Measurements from ENCODE around the gene ATXN7L3.

Gene ATXN7L3

DNA sequence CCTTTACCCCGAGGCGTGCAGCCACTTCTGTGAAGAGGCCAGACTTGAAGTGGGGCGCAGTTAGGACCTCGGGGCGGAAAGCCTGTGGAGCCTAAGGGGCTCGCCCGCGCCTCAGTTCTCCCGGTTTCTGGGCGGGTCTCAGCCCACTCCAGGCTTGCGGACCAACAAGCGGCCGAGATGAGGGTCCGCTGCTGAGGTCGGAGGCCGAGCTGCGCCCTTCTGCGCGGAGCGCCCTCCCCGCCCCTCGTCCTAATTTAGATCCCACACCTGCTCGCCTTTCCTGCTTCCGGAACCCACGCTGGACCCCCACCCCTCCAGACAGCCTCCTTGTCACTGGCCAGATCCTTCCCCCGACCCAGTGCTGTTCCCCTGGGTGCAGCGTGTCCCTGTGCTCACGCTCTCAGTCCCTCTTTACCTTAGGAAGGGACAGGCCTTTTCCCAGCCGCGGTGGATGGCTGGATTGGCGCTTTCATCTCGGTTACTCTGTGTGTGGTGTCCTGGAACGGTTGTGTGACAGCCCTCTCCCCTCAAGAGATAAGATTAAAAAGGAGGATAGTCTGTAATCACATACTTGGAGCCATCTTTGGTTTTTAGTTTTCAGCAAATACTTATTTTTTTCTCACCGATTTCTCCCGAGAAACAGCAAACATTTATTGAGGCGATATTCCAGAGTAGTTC is 933 bp upstream of the ATXN7L3 start:
- no peak for DNase-seq (ENCODE audit: low read depth in 2 of 2)

GRCh38 chr17:44198721-44199552 is 747 bp downstream of the ATXN7L3 start:
- peak in 1 of 2 donors; percentile 38 for DNase-seq (ENCODE audit: low read depth in 2 of 2)

DNA sequence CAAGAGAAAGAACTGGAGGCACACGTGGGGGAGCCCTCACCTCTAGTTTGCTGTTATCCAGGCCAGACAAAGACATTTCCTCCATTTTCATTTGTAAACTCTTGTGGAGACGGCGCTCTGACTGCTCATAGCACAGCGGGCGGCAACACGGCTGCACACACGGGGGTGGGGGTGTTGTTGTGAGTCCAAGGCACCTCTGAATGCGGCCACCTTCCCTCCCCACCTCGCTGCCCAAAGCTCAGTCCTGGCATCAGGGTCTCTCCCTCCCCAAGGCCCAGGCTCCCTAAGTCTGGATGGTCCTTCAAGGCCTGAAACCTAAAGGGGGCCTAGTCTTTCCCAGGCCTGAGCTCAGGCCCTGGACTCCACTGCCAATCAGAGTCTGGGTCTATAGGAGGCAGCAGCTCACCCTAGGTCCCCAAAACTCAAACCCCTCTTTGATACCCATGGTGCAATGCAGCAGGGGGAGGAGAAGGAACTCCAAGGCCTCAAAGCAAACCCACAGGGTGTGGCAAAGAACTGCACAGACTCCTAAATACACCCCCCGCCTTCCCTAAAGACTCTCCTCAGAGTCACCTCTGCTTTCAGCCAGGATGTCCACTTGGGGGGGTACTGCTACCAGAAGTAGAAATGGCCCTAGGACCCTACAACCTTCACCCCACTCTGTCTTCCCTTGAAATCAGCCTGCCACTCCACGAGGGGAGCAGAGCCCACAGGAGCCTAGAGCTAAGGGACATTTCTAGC is 1.5 kb downstream of the ATXN7L3 start:
- peak in 1 of 2 donors; percentile 36 for DNase-seq (ENCODE audit: low read depth in 2 of 2)

DNA sequence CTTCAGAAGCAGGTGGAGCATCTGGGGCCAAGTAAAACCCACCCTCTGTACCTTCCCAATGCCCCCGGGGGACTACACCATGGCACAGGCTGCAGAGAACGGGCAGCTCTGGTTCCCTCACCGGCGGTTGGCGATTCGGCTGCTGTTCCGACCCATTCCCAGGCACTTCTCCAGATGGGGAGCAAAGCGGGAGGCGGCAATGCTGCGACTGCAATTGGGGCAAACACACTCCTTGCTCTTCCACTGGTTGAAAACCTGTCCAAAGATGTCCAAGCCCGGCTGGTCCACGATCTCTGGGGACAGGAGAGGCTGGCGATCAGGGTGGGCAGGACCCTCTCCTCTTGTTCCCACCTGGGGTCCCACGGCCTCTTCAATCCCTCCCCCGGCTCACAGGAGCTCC is 2.6 kb downstream of the ATXN7L3 start:
- DNase-seq (ENCODE audit: low read depth in 2 of 2): no peak

GRCh38 chr17:44193326-44194084 is 6.2 kb downstream of the ATXN7L3 start:
- no peak for DNase-seq (ENCODE audit: low read depth in 2 of 2)

DNA sequence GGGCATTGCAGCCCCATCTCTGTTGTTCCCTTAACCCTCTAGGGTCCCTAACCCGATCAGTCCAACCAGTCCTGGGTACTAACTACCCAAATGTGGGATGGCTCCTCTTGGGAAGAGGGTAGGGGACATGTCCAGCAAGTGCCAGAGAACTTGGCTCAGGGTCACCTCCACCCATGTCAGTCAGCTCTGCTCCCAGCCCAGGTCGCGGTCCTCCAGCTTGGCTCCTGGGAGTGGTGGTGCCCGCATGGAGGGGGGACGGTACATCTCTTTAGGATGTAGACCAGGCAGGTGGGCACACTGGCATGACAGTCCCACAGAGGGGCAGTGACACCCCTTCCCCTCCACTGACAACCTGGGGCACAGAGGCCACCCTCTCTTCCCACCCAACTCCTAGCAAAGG is 6.9 kb downstream of the ATXN7L3 start:
- DNase-seq (ENCODE audit: low read depth in 2 of 2): no peak

- no peak for DNase-seq (ENCODE audit: low read depth in 2 of 2)
Measured at GRCh38 chr17:44191941-44192496, 7.7 kb downstream of the ATXN7L3 start.

DNA sequence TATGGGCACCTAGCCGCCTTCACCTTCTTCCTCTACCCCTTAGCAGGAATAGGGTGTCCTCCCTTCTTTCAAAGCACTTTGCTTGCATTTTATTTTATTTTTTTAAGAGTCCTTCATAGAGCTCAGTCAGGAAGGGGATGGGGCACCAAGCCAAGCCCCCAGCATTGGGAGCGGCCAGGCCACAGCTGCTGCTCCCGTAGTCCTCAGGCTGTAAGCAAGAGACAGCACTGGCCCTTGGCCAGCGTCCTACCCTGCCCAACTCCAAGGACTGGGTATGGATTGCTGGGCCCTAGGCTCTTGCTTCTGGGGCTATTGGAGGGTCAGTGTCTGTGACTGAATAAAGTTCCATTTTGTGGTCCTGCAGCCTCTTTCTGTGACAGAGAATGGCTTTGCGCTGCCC is 8.3 kb downstream of the ATXN7L3 start:
- no peak for DNase-seq (ENCODE audit: low read depth in 2 of 2)

DNA sequence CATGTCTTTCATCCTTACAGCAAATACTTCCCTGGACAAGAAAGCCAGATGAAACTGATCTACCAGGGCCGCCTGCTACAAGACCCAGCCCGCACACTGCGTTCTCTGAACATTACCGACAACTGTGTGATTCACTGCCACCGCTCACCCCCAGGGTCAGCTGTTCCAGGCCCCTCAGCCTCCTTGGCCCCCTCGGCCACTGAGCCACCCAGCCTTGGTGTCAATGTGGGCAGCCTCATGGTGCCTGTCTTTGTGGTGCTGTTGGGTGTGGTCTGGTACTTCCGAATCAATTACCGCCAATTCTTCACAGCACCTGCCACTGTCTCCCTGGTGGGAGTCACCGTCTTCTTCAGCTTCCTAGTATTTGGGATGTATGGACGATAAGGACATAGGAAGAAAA is 9.2 kb downstream of the ATXN7L3 start:
- no peak for DNase-seq (ENCODE audit: low read depth in 2 of 2)

- no peak for DNase-seq (ENCODE audit: low read depth in 2 of 2)
Measured at GRCh38 chr17:44188576-44189403, 10.9 kb downstream of the ATXN7L3 start.

GRCh38 chr17:44187131-44187899 is 12.4 kb downstream of the ATXN7L3 start:
- DNase-seq (ENCODE audit: low read depth in 2 of 2): no peak

DNA sequence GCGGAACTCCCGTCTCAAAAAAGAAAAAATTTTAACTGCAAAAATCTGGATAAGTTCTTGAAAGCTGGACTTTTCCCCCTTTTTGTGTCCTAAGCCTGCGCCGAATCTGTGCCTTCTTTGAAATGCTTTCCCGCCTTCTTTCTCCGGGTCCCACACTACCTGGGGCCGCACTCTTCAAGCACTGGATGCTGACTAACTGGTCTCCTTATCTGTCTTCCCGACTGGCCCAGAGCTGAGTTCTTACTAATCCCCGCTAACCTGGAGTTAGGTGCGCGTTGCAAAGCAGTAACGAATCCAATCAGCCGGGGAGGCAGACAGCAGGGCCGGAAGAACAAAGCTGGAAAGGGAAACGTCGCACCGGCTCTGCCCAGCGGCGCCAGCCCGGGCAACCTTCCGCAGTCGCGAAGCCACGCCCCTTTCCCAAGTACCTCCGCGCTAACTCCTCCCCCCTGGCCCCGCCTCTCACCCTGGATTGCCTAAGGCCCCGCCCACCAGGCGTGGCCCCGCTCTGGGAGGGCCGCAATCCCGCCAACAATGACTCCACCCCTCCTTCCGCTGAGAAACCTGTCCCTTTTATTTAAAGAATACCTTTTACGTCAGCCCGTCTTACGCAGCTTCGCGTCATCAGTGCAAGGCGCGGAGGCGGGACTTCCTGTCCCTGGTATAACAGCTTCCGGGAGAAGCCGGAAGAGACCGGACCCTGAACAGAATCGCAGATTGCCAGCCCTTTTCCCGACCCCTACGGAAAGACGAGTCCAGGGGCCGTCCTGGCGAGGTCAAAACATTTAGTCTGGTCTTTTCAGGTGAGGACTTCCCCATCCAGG is 13.2 kb downstream of the ATXN7L3 start, which contains the start of gene TMUB2:
TSS of gene TMUB2 (plus strand) at position 666 of the 824 bp plus-strand sequence. CDS start 737 bp downstream, outside the sequence.
- peak; percentile 99 for DNase-seq (ENCODE audit: low read depth in 2 of 2)

GRCh38 chr17:44184212-44184810 is 15.4 kb downstream of the ATXN7L3 start:
- no peak for DNase-seq (ENCODE audit: low read depth in 2 of 2)

DNA sequence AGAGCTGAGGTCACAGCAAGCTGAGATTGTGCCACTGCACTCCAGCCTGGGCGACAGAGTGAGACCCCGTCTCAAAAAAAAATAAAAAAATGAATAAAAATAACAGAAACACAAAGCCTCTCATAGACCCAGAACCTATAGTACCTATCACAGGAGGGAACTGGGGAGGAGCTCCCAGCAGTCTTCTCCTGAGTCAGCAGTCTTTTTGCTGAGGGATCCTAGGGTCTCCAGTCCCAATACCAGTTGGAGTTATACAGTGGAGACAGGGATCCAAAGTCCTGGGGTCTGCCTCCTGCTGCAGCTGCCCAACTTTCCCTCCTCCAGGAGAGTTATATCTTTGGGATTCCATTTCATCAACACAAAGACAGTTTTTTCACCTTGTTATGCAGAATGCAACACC is 16.7 kb downstream of the ATXN7L3 start:
- DNase-seq (ENCODE audit: low read depth in 2 of 2): no peak

GRCh38 chr17:44178133-44178532 is 21.6 kb downstream of the ATXN7L3 start:
- no peak for DNase-seq (ENCODE audit: low read depth in 2 of 2)

DNA sequence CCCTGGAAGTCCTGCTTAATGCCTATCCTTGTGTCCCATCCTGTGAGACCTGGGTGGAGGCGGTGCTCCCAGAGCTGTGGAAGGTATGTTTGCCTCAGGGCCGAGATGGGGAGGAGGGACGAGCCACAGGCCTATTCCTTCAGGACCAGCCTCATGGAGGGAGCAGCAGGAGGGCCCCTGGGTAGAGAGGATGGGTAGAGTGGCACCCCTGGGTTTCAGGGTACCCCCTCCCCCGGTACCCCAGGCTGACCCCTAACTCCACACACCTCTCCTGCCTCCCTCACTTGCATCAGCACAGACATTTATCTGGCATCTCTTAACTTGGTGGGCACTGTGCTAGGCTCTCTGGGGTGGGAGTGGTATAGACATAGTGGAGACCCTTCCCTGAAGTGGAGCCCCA is 22.0 kb downstream of the ATXN7L3 start:
- no peak for DNase-seq (ENCODE audit: low read depth in 2 of 2)

DNA sequence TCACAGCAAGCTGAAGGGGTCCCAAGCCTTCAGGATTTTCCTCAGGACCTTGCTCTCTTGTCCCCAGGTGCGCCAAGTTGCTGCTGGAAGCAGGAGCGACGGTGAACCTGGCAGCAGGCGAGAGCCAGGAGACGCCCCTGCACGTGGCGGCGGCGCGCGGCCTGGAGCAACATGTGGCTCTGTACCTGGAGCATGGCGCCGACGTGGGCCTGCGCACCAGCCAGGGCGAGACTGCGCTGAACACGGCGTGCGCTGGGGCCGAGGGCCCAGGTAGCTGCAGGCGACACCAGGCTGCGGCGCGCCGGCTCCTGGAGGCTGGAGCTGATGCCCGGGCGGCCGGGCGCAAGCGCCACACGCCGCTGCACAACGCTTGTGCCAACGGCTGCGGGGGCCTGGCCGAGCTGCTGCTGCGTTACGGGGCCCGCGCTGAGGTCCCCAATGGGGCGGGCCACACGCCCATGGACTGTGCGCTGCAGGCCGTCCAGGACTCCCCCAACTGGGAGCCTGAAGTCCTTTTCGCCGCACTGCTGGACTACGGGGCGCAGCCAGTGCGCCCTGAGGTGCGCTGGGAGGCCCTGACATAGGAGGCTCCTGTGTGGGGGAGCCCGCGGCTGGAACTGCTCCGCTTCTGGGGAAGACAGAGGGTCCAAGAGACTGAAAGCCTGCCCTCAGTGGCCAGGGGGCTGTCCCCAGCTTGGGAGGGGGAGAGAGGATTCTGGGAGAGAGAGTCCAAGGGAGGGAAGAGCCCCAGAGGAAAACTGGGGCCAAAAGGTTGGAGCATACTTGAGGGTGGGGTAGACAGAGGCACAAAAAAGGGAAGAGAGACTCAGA is 22.8 kb downstream of the ATXN7L3 start:
- DNase-seq (ENCODE audit: low read depth in 2 of 2): no peak

All from stimulated activated CD8-positive, alpha-beta memory T cell treated with anti-CD3 and anti-CD28 coated beads, Interleukin-2, amount 100 ng/mL, for 1 hour (primary cell).